Choroid plexus epithelial cell (primary cell): ENCODE data around the gene ZBTB38.

Experiments used
- DNase-seq: peaks from one replicate; pipeline ENCODE4 v3.0.0-alpha.2; 2010; ENCODE audit warnings: low read depth
- H3K4me3 ChIP-seq: 2 replicates; pipeline ENCODE4 v1.5.1; 2011; ENCODE audit warnings: low read depth, mild to moderate bottlenecking, control low read depth, low read length, moderate library complexity
- CTCF ChIP-seq: conservative IDR thresholded peaks from 2 replicates; pipeline ENCODE4 v1.5.1; 2011; ENCODE audit warnings: low read depth, mild to moderate bottlenecking, control low read depth, inconsistent platforms, low read length, moderate library complexity

Gene ZBTB38

GRCh38 chr3:141379250-141379966, 11.1 kb downstream of the ZBTB38 start:
- TF ChIP-seq CTCF = no peak
- DNase-seq = no peak
- no peak overlapping the region for H3K4me3 ChIP-seq

- no peak overlapping the region for H3K4me3 ChIP-seq
- DNase-seq = no peak
- no peak for TF ChIP-seq CTCF
Measured at GRCh38 chr3:141380279-141380678, 12.0 kb downstream of the ZBTB38 start.

- TF ChIP-seq CTCF = no peak
- no peak overlapping the region for H3K4me3 ChIP-seq
- DNase-seq = no peak
Measured at GRCh38 chr3:141380987-141381386, 12.7 kb downstream of the ZBTB38 start.

- TF ChIP-seq CTCF = no peak
- DNase-seq = no peak
- H3K4me3 ChIP-seq = no peak overlapping the region
Measured at GRCh38 chr3:141382571-141382970, 14.3 kb downstream of the ZBTB38 start.

- H3K4me3 ChIP-seq = no peak overlapping the region
- no peak for TF ChIP-seq CTCF
- no peak for DNase-seq
Measured at GRCh38 chr3:141383555-141384129, 15.3 kb downstream of the ZBTB38 start.

- TF ChIP-seq CTCF = no peak
- peak; percentile 53 for DNase-seq
- H3K4me3 ChIP-seq = no peak overlapping the region
Measured at GRCh38 chr3:141384157-141384556, 15.9 kb downstream of the ZBTB38 start.

- TF ChIP-seq CTCF = no peak
- DNase-seq = no peak
- no peak overlapping the region for H3K4me3 ChIP-seq
Measured at GRCh38 chr3:141384575-141384974, 16.3 kb downstream of the ZBTB38 start.
